Testis (tissue), 2 donors: ENCODE measurements around the gene MFSD6.

Source experiments
- POLR2A ChIP-seq: fragments of 450-650 bp; IDR thresholded peaks from one replicate; pipeline ENCODE4 v1.6.1; 2017; ENCODE audit warnings: antibody characterized with exemption, mild to moderate bottlenecking, moderate library complexity
- TF ChIP-seq, protein P1 (sequence below), 3 experiments: fragments of 450-650 bp in 2 of 3; fragments of 200-600 bp in 1 of 3; sonication (generic) in 1 of 3; IDR thresholded peaks; one replicate each; pipeline ENCODE4 v1.5.1; 2016 to 2019; ENCODE audit warnings: antibody characterized with exemption in 3 of 3, mild to moderate bottlenecking in 2 of 3, moderate library complexity in 1 of 3

DNA sequence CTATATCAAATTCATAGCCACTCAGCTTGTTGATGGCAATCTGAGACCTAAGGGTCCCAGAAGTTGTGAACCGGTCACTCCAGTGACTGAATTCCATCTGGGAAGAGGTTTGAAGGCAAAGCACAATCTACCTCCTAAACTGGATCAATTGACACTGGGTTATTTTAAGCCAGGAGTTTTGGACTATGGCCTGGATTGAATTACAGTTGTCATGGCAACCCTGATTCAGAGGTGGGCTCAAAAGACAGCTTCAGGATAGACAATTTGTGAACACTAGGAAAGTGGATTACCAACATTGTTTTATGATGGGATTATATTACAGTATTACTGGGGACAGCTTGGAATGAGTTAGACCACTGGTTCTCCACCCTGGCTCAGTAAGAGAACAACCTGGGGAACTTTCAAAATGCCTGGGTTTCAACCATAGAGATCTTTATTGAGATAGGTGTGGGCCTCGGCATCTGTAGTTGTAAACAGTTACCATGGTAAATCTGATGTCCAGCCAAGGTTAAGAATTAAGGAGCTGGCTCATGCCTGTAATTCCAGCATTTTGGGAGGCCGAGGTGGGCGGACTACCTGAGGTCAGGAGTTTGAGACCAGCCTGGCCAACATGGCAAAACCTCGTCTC is 58.8 kb downstream of the MFSD6 start:
- TF ChIP-seq, protein P1, sequence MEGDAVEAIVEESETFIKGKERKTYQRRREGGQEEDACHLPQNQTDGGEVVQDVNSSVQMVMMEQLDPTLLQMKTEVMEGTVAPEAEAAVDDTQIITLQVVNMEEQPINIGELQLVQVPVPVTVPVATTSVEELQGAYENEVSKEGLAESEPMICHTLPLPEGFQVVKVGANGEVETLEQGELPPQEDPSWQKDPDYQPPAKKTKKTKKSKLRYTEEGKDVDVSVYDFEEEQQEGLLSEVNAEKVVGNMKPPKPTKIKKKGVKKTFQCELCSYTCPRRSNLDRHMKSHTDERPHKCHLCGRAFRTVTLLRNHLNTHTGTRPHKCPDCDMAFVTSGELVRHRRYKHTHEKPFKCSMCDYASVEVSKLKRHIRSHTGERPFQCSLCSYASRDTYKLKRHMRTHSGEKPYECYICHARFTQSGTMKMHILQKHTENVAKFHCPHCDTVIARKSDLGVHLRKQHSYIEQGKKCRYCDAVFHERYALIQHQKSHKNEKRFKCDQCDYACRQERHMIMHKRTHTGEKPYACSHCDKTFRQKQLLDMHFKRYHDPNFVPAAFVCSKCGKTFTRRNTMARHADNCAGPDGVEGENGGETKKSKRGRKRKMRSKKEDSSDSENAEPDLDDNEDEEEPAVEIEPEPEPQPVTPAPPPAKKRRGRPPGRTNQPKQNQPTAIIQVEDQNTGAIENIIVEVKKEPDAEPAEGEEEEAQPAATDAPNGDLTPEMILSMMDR (IDR thresholded peaks at IDR 0.05) = no peak
- no peak for TF ChIP-seq POLR2A
